ENCODE results near the gene LRMDA.

Gene LRMDA

GRCh38 chr10:75431180-75432111 lies at the start of gene LRMDA:
LRMDA (plus strand) TSS chr10:75431624.
- Histone ChIP-seq H3K4me1 (ENCODE audit: insufficient read depth, low read length) (peaks cover 12% of the 10 kb centered on the region), H3K4me3 (ENCODE audit: low read length) (peak within 1 kb of the TSS; percentile 47; the same call in 1 of the 2 replicates), H3K9me3 (ENCODE audit: insufficient read depth, low read depth, low read length) (no peaks in the 10 kb centered on the region), H3K27me3 (ENCODE audit: insufficient read depth, low read length) (peaks cover 99% of the 10 kb centered on the region), H3K36me3 (ENCODE audit: insufficient read depth, low read depth, low read length) (no peaks in the 10 kb centered on the region), H3K27ac (ENCODE audit: low read length) (no peak within 1 kb of the TSS), H3K9ac (ENCODE audit: low read depth, low read length) (no peak within 1 kb of the TSS)

DNA sequence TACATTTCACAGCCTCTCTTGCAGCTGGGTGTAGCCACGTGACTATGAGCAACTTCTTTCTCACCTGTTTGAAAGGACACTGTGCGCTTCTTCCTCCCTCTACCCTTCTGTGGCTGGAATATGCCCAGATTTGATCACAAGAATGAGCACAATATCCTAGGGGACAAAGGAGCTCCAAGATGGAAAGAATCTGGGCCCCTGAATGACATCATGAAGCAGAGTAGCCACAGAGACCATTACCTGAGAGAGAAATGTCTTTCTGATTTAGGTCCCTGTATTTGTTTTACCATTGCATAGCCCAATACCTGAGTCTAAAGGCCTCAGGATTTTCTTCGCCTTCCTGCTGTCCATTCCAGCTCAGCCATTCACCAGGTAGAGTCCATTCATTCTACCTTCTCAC lies 45.3 kb upstream of the LRMDA start:
- Histone ChIP-seq H3K4me3 (ENCODE audit: low read length) (no peak overlapping the region), H3K27me3 (ENCODE audit: insufficient read depth, low read length) (peaks cover 27% of the 10 kb centered on the region), H3K4me1 (ENCODE audit: insufficient read depth, low read length) (no peaks in the 10 kb centered on the region), H3K9me3 (ENCODE audit: insufficient read depth, low read depth, low read length) (no peaks in the 10 kb centered on the region), H3K9ac (ENCODE audit: low read depth, low read length) (no peak overlapping the region), H3K36me3 (ENCODE audit: insufficient read depth, low read depth, low read length) (no peaks in the 10 kb centered on the region), H3K27ac (ENCODE audit: low read length) (no peak overlapping the region)

- no peaks in the 10 kb centered on the region for H3K9me3 ChIP-seq (ENCODE audit: insufficient read depth, low read depth, low read length)
- no peak overlapping the region for H3K9ac ChIP-seq (ENCODE audit: low read depth, low read length)
- peaks cover 42% of the 10 kb centered on the region for H3K27me3 ChIP-seq (ENCODE audit: insufficient read depth, low read length)
- no peak overlapping the region for H3K27ac ChIP-seq (ENCODE audit: low read length)
- no peaks in the 10 kb centered on the region for H3K36me3 ChIP-seq (ENCODE audit: insufficient read depth, low read depth, low read length)
- no peak overlapping the region for H3K4me3 ChIP-seq (ENCODE audit: low read length)
- H3K4me1 ChIP-seq (ENCODE audit: insufficient read depth, low read length), result no peaks in the 10 kb centered on the region
Observed at GRCh38 chr10:75388082-75388481, 43.3 kb upstream of the LRMDA start.

GRCh38 chr10:75390178-75390577 lies 41.2 kb upstream of the LRMDA start:
- H3K4me3 ChIP-seq (ENCODE audit: low read length), result no peak overlapping the region
- H3K27me3 ChIP-seq (ENCODE audit: insufficient read depth, low read length), result peaks cover 62% of the 10 kb centered on the region
- H3K4me1 ChIP-seq (ENCODE audit: insufficient read depth, low read length), result peaks cover 3% of the 10 kb centered on the region; the same call in 1 of the 2 replicates
- no peaks in the 10 kb centered on the region for H3K36me3 ChIP-seq (ENCODE audit: insufficient read depth, low read depth, low read length)
- H3K9me3 ChIP-seq (ENCODE audit: insufficient read depth, low read depth, low read length), result no peaks in the 10 kb centered on the region
- no peak overlapping the region for H3K9ac ChIP-seq (ENCODE audit: low read depth, low read length)
- no peak overlapping the region for H3K27ac ChIP-seq (ENCODE audit: low read length)

- H3K4me1 ChIP-seq (ENCODE audit: insufficient read depth, low read length), result peaks cover 3% of the 10 kb centered on the region; the same call in 1 of the 2 replicates
- H3K27ac ChIP-seq (ENCODE audit: low read length), result no peak overlapping the region
- no peaks in the 10 kb centered on the region for H3K36me3 ChIP-seq (ENCODE audit: insufficient read depth, low read depth, low read length)
- H3K9ac ChIP-seq (ENCODE audit: low read depth, low read length), result no peak overlapping the region
- H3K27me3 ChIP-seq (ENCODE audit: insufficient read depth, low read length), result peaks cover 77% of the 10 kb centered on the region
- no peaks in the 10 kb centered on the region; the same call in 1 of the 2 replicates for H3K9me3 ChIP-seq (ENCODE audit: insufficient read depth, low read depth, low read length)
- H3K4me3 ChIP-seq (ENCODE audit: low read length), result no peak overlapping the region
Observed at GRCh38 chr10:75392271-75392670, 39.2 kb upstream of the LRMDA start.

GRCh38 chr10:75392744-75393143 lies 38.7 kb upstream of the LRMDA start:
- no peak overlapping the region for H3K27ac ChIP-seq (ENCODE audit: low read length)
- peaks cover 82% of the 10 kb centered on the region for H3K27me3 ChIP-seq (ENCODE audit: insufficient read depth, low read length)
- no peaks in the 10 kb centered on the region for H3K36me3 ChIP-seq (ENCODE audit: insufficient read depth, low read depth, low read length)
- H3K9ac ChIP-seq (ENCODE audit: low read depth, low read length), result no peak overlapping the region
- peaks cover 3% of the 10 kb centered on the region; the same call in 1 of the 2 replicates for H3K4me1 ChIP-seq (ENCODE audit: insufficient read depth, low read length)
- H3K4me3 ChIP-seq (ENCODE audit: low read length), result no peak overlapping the region
- H3K9me3 ChIP-seq (ENCODE audit: insufficient read depth, low read depth, low read length), result no peaks in the 10 kb centered on the region; the same call in 1 of the 2 replicates

DNA sequence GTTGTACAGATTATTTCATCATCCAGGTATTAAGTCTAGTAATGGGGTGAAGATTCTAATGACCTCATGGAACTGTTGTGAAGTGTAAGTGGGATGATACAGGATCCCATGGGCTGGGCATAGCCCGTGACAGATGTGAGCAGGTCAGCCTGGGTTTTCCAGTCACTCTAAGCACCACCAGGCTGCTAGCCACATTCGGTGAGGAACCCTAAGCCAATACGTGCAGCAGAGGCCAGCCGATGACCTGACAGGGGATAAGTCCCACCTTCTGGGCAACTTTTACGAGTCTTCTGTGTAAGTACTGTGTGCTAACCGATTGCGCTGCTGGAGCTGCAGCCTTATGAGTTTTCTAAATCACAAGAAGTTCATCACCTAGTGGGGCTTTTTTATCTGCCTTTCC lies 37.2 kb upstream of the LRMDA start:
- Histone ChIP-seq H3K36me3 (ENCODE audit: insufficient read depth, low read depth, low read length) (no peaks in the 10 kb centered on the region), H3K4me3 (ENCODE audit: low read length) (no peak overlapping the region), H3K9me3 (ENCODE audit: insufficient read depth, low read depth, low read length) (no peaks in the 10 kb centered on the region; the same call in 1 of the 2 replicates), H3K4me1 (ENCODE audit: insufficient read depth, low read length) (peaks cover 3% of the 10 kb centered on the region; the same call in 1 of the 2 replicates), H3K27me3 (ENCODE audit: insufficient read depth, low read length) (peaks cover 90% of the 10 kb centered on the region), H3K27ac (ENCODE audit: low read length) (no peak overlapping the region), H3K9ac (ENCODE audit: low read depth, low read length) (no peak overlapping the region)

GRCh38 chr10:75395066-75395931 lies 36.1 kb upstream of the LRMDA start:
- Histone ChIP-seq H3K4me1 (ENCODE audit: insufficient read depth, low read length) (peaks cover 4% of the 10 kb centered on the region; the same call in 1 of the 2 replicates), H3K27me3 (ENCODE audit: insufficient read depth, low read length) (peaks cover 100% of the 10 kb centered on the region), H3K36me3 (ENCODE audit: insufficient read depth, low read depth, low read length) (no peaks in the 10 kb centered on the region), H3K27ac (ENCODE audit: low read length) (no peak overlapping the region), H3K9me3 (ENCODE audit: insufficient read depth, low read depth, low read length) (no peaks in the 10 kb centered on the region; the same call in 1 of the 2 replicates), H3K4me3 (ENCODE audit: low read length) (peak overlapping the region; percentile 62; the same call in 1 of the 2 replicates), H3K9ac (ENCODE audit: low read depth, low read length) (no peak overlapping the region)

DNA sequence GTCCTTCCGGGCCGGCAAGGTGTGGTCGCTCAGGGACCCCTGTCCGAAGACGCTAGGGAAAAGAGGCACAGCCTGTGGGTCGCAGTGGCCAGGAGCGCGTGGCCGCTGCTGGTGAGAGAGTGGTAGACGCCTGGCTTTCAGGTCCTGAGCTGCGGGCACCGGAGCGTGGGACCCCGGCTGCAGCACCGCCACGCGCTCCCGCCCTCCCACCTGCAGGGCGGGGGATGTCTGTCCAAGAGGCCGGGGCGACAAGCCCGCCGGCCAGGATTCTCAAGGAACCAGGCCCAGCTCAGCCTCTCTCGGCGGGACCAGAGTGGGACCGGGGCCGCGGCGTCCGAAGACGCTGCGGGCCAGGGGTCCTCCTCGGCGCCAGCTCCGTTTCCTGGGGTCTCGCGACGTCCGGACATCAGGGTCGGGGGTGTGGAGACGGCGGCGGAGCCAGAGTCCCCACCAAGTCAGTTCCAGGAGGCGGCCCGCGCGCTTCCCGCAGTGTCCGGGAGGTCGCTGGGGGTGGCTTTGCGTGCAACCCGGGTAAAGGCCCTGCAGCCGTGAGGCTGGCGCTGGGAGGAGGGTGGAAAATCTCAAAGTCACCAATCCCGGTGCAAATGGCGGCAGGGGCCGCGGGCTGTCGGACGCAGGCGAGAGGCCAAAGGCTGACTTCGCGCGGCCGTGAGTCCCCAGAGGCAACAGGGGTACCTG lies 35.3 kb upstream of the LRMDA start:
- no peak overlapping the region for H3K9ac ChIP-seq (ENCODE audit: low read depth, low read length)
- H3K27me3 ChIP-seq (ENCODE audit: insufficient read depth, low read length), result peaks cover 100% of the 10 kb centered on the region
- H3K36me3 ChIP-seq (ENCODE audit: insufficient read depth, low read depth, low read length), result no peaks in the 10 kb centered on the region
- no peaks in the 10 kb centered on the region; the same call in 1 of the 2 replicates for H3K9me3 ChIP-seq (ENCODE audit: insufficient read depth, low read depth, low read length)
- peak overlapping the region; percentile 62; the same call in 1 of the 2 replicates for H3K4me3 ChIP-seq (ENCODE audit: low read length)
- no peak overlapping the region for H3K27ac ChIP-seq (ENCODE audit: low read length)
- peaks cover 10% of the 10 kb centered on the region; the same call in 1 of the 2 replicates for H3K4me1 ChIP-seq (ENCODE audit: insufficient read depth, low read length)

- Histone ChIP-seq H3K27ac (ENCODE audit: low read length) (no peak overlapping the region), H3K4me3 (ENCODE audit: low read length) (peak overlapping the region; percentile 62; the same call in 1 of the 2 replicates), H3K36me3 (ENCODE audit: insufficient read depth, low read depth, low read length) (no peaks in the 10 kb centered on the region), H3K9ac (ENCODE audit: low read depth, low read length) (no peak overlapping the region), H3K27me3 (ENCODE audit: insufficient read depth, low read length) (peaks cover 100% of the 10 kb centered on the region), H3K9me3 (ENCODE audit: insufficient read depth, low read depth, low read length) (no peaks in the 10 kb centered on the region; the same call in 1 of the 2 replicates), H3K4me1 (ENCODE audit: insufficient read depth, low read length) (peaks cover 10% of the 10 kb centered on the region; the same call in 1 of the 2 replicates)
Observed at GRCh38 chr10:75396631-75397495, 34.6 kb upstream of the LRMDA start.

All from iPS-20b (cell line).